ENCODE results near the gene DTX2. TPM values are rescaled to one million over a fixed set of nuclear protein-coding genes. Genes with fewer than 3 reads are reported as not detected.
"Not testable (repeated sequence)": the region's sequence is repeated elsewhere in the genome, so short reads cannot be mapped to it uniquely, and the experiment has no call there.

The DTX2 gene
- total RNA-seq, 1 donor from 2014 or later, result 23.3 TPM

GRCh38 chr7:76515999-76516443, 54.5 kb downstream of the DTX2 start:
- H3K4me3 Mint-ChIP-seq (ENCODE audit: unreplicated experiment), result no peak overlapping the region
- peaks cover 3% of the 10 kb centered on the region for H3K9me3 Mint-ChIP-seq (ENCODE audit: unreplicated experiment)
- peak; percentile 84 for DNase-seq
- TF ChIP-seq CTCF (IDR thresholded peaks at IDR 0.05; ENCODE audit: partially characterized antibody, unreplicated experiment), result peak; percentile 69
- no peaks in the 10 kb centered on the region for H3K36me3 Mint-ChIP-seq (ENCODE audit: unreplicated experiment)
- no peaks in the 10 kb centered on the region for H3K4me1 Mint-ChIP-seq (ENCODE audit: low read depth, unreplicated experiment)
- peaks cover 2% of the 10 kb centered on the region for H3K27me3 Mint-ChIP-seq (ENCODE audit: unreplicated experiment)
- H3K27ac Mint-ChIP-seq (ENCODE audit: unreplicated experiment), result no peak overlapping the region

GRCh38 chr7:76516932-76517331, 55.4 kb downstream of the DTX2 start:
- H3K27ac Mint-ChIP-seq (ENCODE audit: unreplicated experiment), result peak overlapping the region; percentile 43
- H3K4me3 Mint-ChIP-seq (ENCODE audit: unreplicated experiment); DNase-seq; H3K36me3 Mint-ChIP-seq (ENCODE audit: unreplicated experiment); H3K9me3 Mint-ChIP-seq (ENCODE audit: unreplicated experiment); H3K4me1 Mint-ChIP-seq (ENCODE audit: low read depth, unreplicated experiment); H3K27me3 Mint-ChIP-seq (ENCODE audit: unreplicated experiment): not testable (repeated sequence)

GRCh38 chr7:76526183-76526582, 64.7 kb downstream of the DTX2 start:
- H3K27me3 Mint-ChIP-seq (ENCODE audit: unreplicated experiment); H3K9me3 Mint-ChIP-seq (ENCODE audit: unreplicated experiment); H3K27ac Mint-ChIP-seq (ENCODE audit: unreplicated experiment); DNase-seq; H3K4me3 Mint-ChIP-seq (ENCODE audit: unreplicated experiment); H3K36me3 Mint-ChIP-seq (ENCODE audit: unreplicated experiment); H3K4me1 Mint-ChIP-seq (ENCODE audit: low read depth, unreplicated experiment): not testable (repeated sequence)

GRCh38 chr7:76531643-76532042, 70.1 kb downstream of the DTX2 start:
- not testable (repeated sequence) for H3K27me3 Mint-ChIP-seq (ENCODE audit: unreplicated experiment); H3K9me3 Mint-ChIP-seq (ENCODE audit: unreplicated experiment); H3K4me3 Mint-ChIP-seq (ENCODE audit: unreplicated experiment); H3K4me1 Mint-ChIP-seq (ENCODE audit: low read depth, unreplicated experiment); H3K36me3 Mint-ChIP-seq (ENCODE audit: unreplicated experiment); H3K27ac Mint-ChIP-seq (ENCODE audit: unreplicated experiment); DNase-seq

- not testable (repeated sequence) for H3K9me3 Mint-ChIP-seq (ENCODE audit: unreplicated experiment); H3K4me3 Mint-ChIP-seq (ENCODE audit: unreplicated experiment); H3K27me3 Mint-ChIP-seq (ENCODE audit: unreplicated experiment); DNase-seq; H3K36me3 Mint-ChIP-seq (ENCODE audit: unreplicated experiment); H3K27ac Mint-ChIP-seq (ENCODE audit: unreplicated experiment); H3K4me1 Mint-ChIP-seq (ENCODE audit: low read depth, unreplicated experiment)
Measured at GRCh38 chr7:76543197-76543596, 81.7 kb downstream of the DTX2 start, which contains the start of gene SPDYE16. SPDYE16 (minus strand) TSS chr7:76543297; CDS start chr7:76541459, 1,838 bp downstream.

GRCh38 chr7:76549025-76549854, 87.7 kb downstream of the DTX2 start:
- H3K27me3 Mint-ChIP-seq (ENCODE audit: unreplicated experiment); H3K4me1 Mint-ChIP-seq (ENCODE audit: low read depth, unreplicated experiment); H3K9me3 Mint-ChIP-seq (ENCODE audit: unreplicated experiment); H3K36me3 Mint-ChIP-seq (ENCODE audit: unreplicated experiment): not testable (repeated sequence)
- DNase-seq, result peak; percentile 81
- peak overlapping the region; percentile 88 for H3K27ac Mint-ChIP-seq (ENCODE audit: unreplicated experiment)
- H3K4me3 Mint-ChIP-seq (ENCODE audit: unreplicated experiment), result peak overlapping the region; percentile 94

GRCh38 chr7:76549855-76550248, 88.3 kb downstream of the DTX2 start:
- not testable (repeated sequence) for H3K27me3 Mint-ChIP-seq (ENCODE audit: unreplicated experiment); H3K36me3 Mint-ChIP-seq (ENCODE audit: unreplicated experiment); H3K4me1 Mint-ChIP-seq (ENCODE audit: low read depth, unreplicated experiment); DNase-seq; H3K9me3 Mint-ChIP-seq (ENCODE audit: unreplicated experiment)
- peak overlapping the region; percentile 94 for H3K4me3 Mint-ChIP-seq (ENCODE audit: unreplicated experiment)
- peak overlapping the region; percentile 88 for H3K27ac Mint-ChIP-seq (ENCODE audit: unreplicated experiment)

GRCh38 chr7:76551992-76552391, 90.5 kb downstream of the DTX2 start:
- not testable (repeated sequence) for H3K9me3 Mint-ChIP-seq (ENCODE audit: unreplicated experiment); DNase-seq; H3K4me1 Mint-ChIP-seq (ENCODE audit: low read depth, unreplicated experiment); H3K36me3 Mint-ChIP-seq (ENCODE audit: unreplicated experiment); H3K27me3 Mint-ChIP-seq (ENCODE audit: unreplicated experiment)
- peak overlapping the region; percentile 10 for H3K27ac Mint-ChIP-seq (ENCODE audit: unreplicated experiment)
- H3K4me3 Mint-ChIP-seq (ENCODE audit: unreplicated experiment), result peak overlapping the region; percentile 27

Other genes starting within 250 kb of the DTX2 start
- 50.4 TPM for gene HSPB1, start 159.0 kb upstream of the DTX2 start, total RNA-seq (ENCODE audit: unreplicated experiment)
- 650 TPM for gene YWHAG, start 102.7 kb upstream of the DTX2 start, total RNA-seq (ENCODE audit: unreplicated experiment)
- 6.1 TPM for gene SSC4D, start 52.0 kb upstream of the DTX2 start, total RNA-seq (ENCODE audit: unreplicated experiment)
- 3.4 TPM for gene ZP3, start 36.8 kb upstream of the DTX2 start, total RNA-seq (ENCODE audit: unreplicated experiment)
- gene UPK3B, start 48.8 kb downstream of the DTX2 start, total RNA-seq (ENCODE audit: unreplicated experiment), result 6.5 TPM
- 0.20 TPM for gene SPDYE16, start 81.6 kb downstream of the DTX2 start, total RNA-seq (ENCODE audit: unreplicated experiment)
- gene POMZP3, start 165.6 kb downstream of the DTX2 start, total RNA-seq (ENCODE audit: unreplicated experiment), result 29.5 TPM